Left colon (tissue), 2 donors: ENCODE measurements around the gene AKAP1. TPM values are rescaled to one million over a fixed set of nuclear protein-coding genes. Genes with fewer than 3 reads are reported as not detected.

Experiments used
- ATAC-seq: fragments of 200-7000 bp; cut with Tn5 transposase; one replicate; pipeline ENCODE4 v1.9.1; 2020; ENCODE audit warnings: mild to moderate bottlenecking, moderate library complexity
- DNase-seq, 2 donors: peaks; one replicate each; pipeline ENCODE4 v3.0.0-alpha.2; 2020
- intact Hi-C, 2 donors: fragments of 100-400 bp; cut with DNase I in 1 of 2; cut with micrococcal nuclease in 1 of 2; formaldehyde crosslinking; loops; one replicate each; pipeline versions ENCODE4 v1.11.2 to v1.14.0; 2022; cut with DNase I, micrococcal nuclease
- total RNA-seq, 2 donors: library from RNA; stranded (reverse); fragmentation: NEBNext Ultra II Directional; extraction: Animal tissue kit (Norgen Biotek cat#: 25700); gene quantifications; one replicate each; pipeline ENCODE4 v1.2.1, GENCODE V29; 2021
- donor health status: DM: no; HTN: no; CAD: no.
- donor health status: DM: yes; HTN: yes; CAD: no.

AKAP1 gene
- total RNA-seq, 2 donors from 2014 or later, result 129 to 145 TPM

GRCh38 chr17:57114085-57114673, 29.1 kb downstream of the AKAP1 start:
- DNase-seq (peak in 1 of 2 donors; percentile 69), ATAC-seq (peak; percentile 29)
- intact Hi-C loops, result loop anchor here in 1 of 2 donors (10.0 kb wide), 1 partner anchor 109 kb away; no protein-coding TSS in a partner anchor

GRCh38 chr17:57115377-57115776, 30.3 kb downstream of the AKAP1 start:
- DNase-seq (no peak), ATAC-seq (no peak)
- intact Hi-C loops, result loop anchor here in 1 of 2 donors (10.0 kb wide), 1 partner anchor 111 kb away; no protein-coding TSS in a partner anchor

DNA sequence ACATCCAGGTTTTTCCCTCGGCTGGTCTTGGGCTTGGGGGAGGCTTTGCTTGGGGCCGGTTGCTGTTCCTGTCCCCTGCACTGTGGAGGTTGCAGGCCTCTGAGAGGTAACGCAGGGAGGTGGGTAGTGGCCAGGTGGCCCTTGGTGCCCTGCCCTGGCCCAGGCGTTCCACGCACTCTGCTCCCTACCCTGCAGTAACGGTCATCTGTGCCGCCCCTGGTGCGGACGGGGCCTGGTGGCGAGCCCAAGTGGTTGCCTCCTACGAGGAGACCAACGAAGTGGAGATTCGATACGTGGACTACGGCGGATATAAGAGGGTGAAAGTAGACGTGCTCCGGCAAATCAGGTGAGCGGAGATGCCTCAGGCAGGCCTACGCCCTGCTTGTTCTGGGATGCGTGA, 30.9 kb downstream of the AKAP1 start:
- intact Hi-C loops, result loop anchor here in 1 of 2 donors (10.0 kb wide), 1 partner anchor 111 kb away; no protein-coding TSS in a partner anchor
- ATAC-seq (no peak), DNase-seq (no peak)

GRCh38 chr17:57117798-57118197, 32.8 kb downstream of the AKAP1 start:
- DNase-seq, result no peak
- no peak for ATAC-seq
- intact Hi-C loops, result loop anchor here in 1 of 2 donors (10.0 kb wide), 1 partner anchor 113 kb away; no protein-coding TSS in a partner anchor

- peak; percentile 21 for ATAC-seq
Observed at GRCh38 chr17:57120814-57121213, 35.8 kb downstream of the AKAP1 start.

DNA sequence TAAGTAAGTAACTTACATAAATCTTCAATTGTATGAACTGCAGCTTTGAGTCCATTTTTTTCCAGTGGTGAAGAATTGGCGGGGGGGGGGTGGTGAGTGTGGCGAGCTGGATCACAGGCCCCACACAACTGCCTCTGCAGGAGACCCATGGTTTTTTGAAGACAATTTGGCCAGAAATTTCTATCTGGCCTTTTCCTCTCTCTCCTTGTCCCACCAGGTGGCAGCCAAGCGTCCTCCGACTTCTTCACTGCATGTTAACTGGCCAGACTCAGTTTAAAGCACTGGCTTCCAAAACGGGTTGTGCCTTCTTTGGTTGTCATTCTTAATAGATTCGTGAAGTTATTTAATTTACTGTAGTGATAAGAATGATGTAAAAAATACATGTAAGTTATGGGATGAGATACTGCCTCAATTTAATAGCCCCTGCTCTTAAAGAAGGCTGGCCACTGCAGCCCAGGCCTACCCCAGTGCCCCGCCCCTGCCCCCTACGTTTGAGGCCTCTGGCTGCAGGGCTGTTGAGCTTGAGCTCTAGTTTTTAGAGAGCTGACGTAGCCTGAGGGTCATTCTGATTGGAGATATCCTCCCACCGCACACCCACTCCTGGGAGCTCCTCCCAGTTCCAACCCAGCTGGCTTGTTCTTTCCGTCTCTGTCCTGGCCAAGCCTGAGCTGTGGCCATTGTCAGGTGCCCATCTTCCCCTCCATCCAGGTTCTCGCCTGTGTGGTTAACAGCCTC, 36.4 kb downstream of the AKAP1 start:
- ATAC-seq, result peak; percentile 36
- intact Hi-C loops, result no loop called here
- DNase-seq, result peak in 1 of 2 donors; percentile 44

More at GRCh38 chr17:57120814-57121213, 35.8 kb downstream of the AKAP1 start:
- DNase-seq, result no peak
- intact Hi-C loops, result no loop called here

GRCh38 chr17:57124053-57124452, 39.0 kb downstream of the AKAP1 start:
- no peak for DNase-seq
- intact Hi-C loops, result no loop called here
- ATAC-seq, result no peak

GRCh38 chr17:57125406-57125805, 40.4 kb downstream of the AKAP1 start:
- DNase-seq (no peak), ATAC-seq (no peak)
- intact Hi-C loops, result no loop called here

DNA sequence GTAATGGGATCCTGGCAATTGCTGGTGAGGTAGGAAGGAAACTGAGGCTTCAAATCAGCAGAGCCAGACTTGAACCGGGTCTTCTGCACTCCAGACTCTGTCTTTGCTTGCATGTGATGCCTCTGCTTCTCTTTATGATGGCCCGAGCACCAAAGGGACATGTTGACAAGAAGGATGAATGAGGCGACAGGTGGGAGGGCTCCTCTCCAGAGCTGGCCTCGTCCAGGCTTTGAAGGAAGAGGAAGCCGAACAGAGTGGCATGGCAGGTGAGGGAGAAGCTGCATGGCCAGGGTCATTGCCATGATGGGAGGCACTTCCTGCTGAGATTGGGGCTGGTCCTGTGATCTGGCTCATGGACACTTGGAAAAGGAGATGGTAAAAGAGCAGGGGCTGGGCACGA, 40.8 kb downstream of the AKAP1 start:
- DNase-seq, result no peak
- intact Hi-C loops, result no loop called here
- ATAC-seq, result no peak

DNA sequence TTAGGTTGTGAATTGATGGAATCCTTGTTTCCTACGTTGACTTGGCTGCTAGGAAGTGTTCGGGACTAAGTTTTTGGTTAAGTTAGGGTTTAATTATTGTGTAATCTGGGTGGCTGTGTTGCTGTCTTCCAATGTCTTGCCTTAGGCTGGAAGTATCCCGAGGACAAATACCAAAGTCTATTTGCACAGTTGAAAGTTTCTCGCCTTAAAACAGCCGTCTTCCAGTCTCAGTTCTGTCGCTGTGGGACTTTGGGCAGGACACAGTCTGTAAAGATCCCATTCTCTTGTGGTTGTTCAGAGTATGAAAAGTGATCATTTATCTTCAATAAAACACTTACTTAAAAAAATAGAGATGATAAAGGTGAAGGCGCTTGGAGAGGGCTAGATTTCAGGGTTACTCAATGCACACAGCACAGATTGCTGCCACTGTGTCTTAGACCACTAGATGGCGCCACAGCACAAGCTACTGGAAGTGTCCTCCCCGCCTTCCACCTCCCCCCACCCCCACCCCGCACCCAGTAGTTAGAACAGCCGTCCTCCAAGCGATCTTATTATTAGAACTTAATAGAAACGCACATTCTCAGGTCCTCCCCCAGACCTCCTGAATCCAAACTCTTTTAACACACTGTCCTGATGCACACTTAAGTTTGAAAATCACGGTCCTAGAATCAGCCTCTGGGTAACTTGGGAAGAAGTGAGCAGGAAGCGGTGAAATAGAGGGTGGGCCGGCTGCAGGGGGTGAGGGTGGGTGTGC, 45.8 kb downstream of the AKAP1 start:
- DNase-seq (peak; percentile 73 to 91), ATAC-seq (peak; percentile 86)
- intact Hi-C loops, result loop anchor here in 1 of 2 donors (10.0 kb wide), 1 partner anchor 984 kb away; no protein-coding TSS in a partner anchor

- intact Hi-C loops, result loop anchor here in 1 of 2 donors (10.0 kb wide), 1 partner anchor 982 kb away; no protein-coding TSS in a partner anchor
- DNase-seq (no peak), ATAC-seq (no peak)
Observed at GRCh38 chr17:57132663-57133062, 47.6 kb downstream of the AKAP1 start.

- DNase-seq (no peak), ATAC-seq (no peak)
- intact Hi-C loops, result loop anchor here in 1 of 2 donors (10.0 kb wide), 1 partner anchor 981 kb away; no protein-coding TSS in a partner anchor
Observed at GRCh38 chr17:57133486-57133885, 48.4 kb downstream of the AKAP1 start.

- intact Hi-C loops, result loop anchor here in 1 of 2 donors (10.0 kb wide), 1 partner anchor 980 kb away; no protein-coding TSS in a partner anchor
- no peak for ATAC-seq
- DNase-seq, result no peak
Observed at GRCh38 chr17:57135026-57135788, 50.2 kb downstream of the AKAP1 start.

DNA sequence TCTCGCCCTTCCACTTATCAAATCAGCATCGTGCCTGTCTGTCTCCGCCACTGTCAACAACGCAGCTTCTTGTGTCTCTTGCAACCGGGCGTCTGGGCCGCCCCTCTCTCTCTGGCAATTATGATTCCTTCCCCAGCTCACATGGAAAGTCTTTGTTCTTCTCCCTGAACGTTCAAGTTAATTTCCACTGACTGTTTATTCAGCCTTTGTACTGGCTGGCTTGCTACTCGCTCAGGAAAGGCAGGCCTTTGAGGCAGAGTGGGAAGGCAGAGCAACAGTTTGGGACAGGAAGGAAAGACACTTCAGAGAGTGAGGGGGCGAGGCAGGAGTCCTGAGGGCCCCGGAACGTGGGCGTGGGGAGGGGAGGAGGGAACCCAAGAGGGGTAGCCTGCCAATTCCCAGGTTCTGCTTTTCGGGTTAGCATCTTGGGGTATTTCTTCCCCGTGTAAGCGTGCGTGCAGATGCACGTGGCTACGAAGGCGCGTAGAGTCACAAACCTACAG, 50.8 kb downstream of the AKAP1 start:
- intact Hi-C loops, result loop anchor here in 1 of 2 donors (10.0 kb wide), 1 partner anchor 979 kb away; no protein-coding TSS in a partner anchor
- DNase-seq (no peak), ATAC-seq (no peak)

GRCh38 chr17:57136355-57136754, 51.3 kb downstream of the AKAP1 start:
- ATAC-seq, result no peak
- no peak for DNase-seq
- intact Hi-C loops, result loop anchor here in 1 of 2 donors (10.0 kb wide), 1 partner anchor 978 kb away; no protein-coding TSS in a partner anchor

DNA sequence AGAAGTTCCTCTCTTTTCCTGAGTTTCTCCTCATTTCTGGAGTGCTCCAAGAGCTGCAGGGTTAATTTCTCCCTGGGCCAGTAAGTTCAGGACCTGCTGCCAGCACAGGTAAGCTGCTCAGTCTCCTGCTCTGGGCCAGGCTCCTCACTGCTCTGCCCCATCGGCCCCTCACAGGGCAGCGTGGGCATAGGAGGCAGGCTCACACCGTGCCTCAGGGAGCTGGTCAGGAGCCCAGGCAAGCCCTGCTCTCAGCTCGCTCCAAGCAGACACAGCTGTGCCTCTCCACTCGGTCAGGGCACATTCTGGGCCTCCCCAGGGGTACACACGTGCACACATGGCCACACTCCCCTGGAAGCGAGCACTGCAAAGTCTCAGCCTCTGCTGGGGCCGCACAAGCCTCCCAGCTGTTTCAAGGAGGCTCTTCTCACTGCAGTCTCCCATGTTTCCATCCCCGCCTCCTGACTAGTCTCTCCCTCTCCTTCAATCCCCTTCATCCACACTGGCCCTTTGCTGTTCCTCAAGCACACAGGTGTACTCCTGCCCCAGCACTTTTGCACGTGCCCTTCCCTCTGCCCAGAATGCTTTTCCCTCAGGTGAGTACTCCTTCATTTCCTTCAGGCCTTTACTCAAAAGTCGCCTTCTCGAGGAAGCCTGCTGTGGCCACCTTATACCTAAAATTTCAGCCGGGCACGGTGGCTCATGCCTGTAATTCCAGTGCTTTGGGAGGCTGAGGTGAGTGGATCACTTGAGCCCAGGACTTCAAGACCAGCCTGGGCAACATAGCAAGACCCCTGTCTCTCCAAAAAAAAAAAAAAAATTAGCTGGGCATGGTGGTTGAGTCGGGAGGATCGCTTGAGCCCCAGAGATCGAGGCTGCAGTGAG, 53.2 kb downstream of the AKAP1 start:
- no peak for ATAC-seq
- intact Hi-C loops, result loop anchor here in 1 of 2 donors (10.0 kb wide), 1 partner anchor 977 kb away; no protein-coding TSS in a partner anchor
- DNase-seq, result no peak

GRCh38 chr17:57138956-57139576, 54.0 kb downstream of the AKAP1 start:
- intact Hi-C loops, result loop anchor here in 1 of 2 donors (10.0 kb wide), 1 partner anchor 976 kb away; no protein-coding TSS in a partner anchor
- ATAC-seq (no peak), DNase-seq (no peak)
